Dedifferentiated amniotic fluid mesenchymal stem cell (primary cell): ENCODE data around the gene TNS3.
"Not testable (repeated sequence)": the region's sequence is repeated elsewhere in the genome, so short reads cannot be mapped to it uniquely, and the experiment has no call there.

Experiments
- DNase-seq: peaks from one replicate; pipeline ENCODE4 v3.0.0-alpha.2; 2016; ENCODE audit errors: extremely low spot score

The TNS3 gene

GRCh38 chr7:47452295-47452694, 129.6 kb downstream of the TNS3 start:
- no peak for DNase-seq

GRCh38 chr7:47451851-47452205, 130.1 kb downstream of the TNS3 start:
- no peak for DNase-seq

GRCh38 chr7:47449810-47450590, 131.9 kb downstream of the TNS3 start:
- no peak for DNase-seq

- no peak for DNase-seq
These were observed 132.9 kb downstream of the TNS3 start for GRCh38 chr7:47448971-47449370.

GRCh38 chr7:47447621-47448349, 134.1 kb downstream of the TNS3 start:
- DNase-seq: no peak

- no peak for DNase-seq
These were observed 134.9 kb downstream of the TNS3 start for GRCh38 chr7:47446871-47447466.

- no peak for DNase-seq
These were observed 137.4 kb downstream of the TNS3 start for GRCh38 chr7:47444376-47445098.

GRCh38 chr7:47443049-47443448, 138.9 kb downstream of the TNS3 start:
- DNase-seq: no peak

GRCh38 chr7:47442605-47442865, 139.4 kb downstream of the TNS3 start:
- no peak for DNase-seq

- peak; percentile 24 for DNase-seq
These were observed 139.9 kb downstream of the TNS3 start for GRCh38 chr7:47441796-47442604.

- not testable (repeated sequence) for DNase-seq
These were observed 140.9 kb downstream of the TNS3 start for GRCh38 chr7:47441048-47441447.

GRCh38 chr7:47440320-47440719, 141.6 kb downstream of the TNS3 start:
- no peak for DNase-seq

GRCh38 chr7:47439181-47439667, 142.7 kb downstream of the TNS3 start:
- DNase-seq: no peak

GRCh38 chr7:47438411-47439029, 143.4 kb downstream of the TNS3 start:
- no peak for DNase-seq

- DNase-seq: peak; percentile 96
These were observed 146.0 kb downstream of the TNS3 start for GRCh38 chr7:47435889-47436312.

GRCh38 chr7:47433564-47433895, 148.4 kb downstream of the TNS3 start:
- DNase-seq: no peak

- no peak for DNase-seq
These were observed 149.0 kb downstream of the TNS3 start for GRCh38 chr7:47432671-47433563.

GRCh38 chr7:47430422-47430821, 151.5 kb downstream of the TNS3 start:
- DNase-seq: no peak

- DNase-seq: no peak
These were observed 153.0 kb downstream of the TNS3 start for GRCh38 chr7:47428768-47429472.
